ENCODE data around the gene ITGBL1. TPM values are rescaled to one million over a fixed set of nuclear protein-coding genes. Genes with fewer than 3 reads are reported as not detected.

ITGBL1 gene, protein sequence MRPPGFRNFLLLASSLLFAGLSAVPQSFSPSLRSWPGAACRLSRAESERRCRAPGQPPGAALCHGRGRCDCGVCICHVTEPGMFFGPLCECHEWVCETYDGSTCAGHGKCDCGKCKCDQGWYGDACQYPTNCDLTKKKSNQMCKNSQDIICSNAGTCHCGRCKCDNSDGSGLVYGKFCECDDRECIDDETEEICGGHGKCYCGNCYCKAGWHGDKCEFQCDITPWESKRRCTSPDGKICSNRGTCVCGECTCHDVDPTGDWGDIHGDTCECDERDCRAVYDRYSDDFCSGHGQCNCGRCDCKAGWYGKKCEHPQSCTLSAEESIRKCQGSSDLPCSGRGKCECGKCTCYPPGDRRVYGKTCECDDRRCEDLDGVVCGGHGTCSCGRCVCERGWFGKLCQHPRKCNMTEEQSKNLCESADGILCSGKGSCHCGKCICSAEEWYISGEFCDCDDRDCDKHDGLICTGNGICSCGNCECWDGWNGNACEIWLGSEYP
- total RNA-seq: not detected

DNA sequence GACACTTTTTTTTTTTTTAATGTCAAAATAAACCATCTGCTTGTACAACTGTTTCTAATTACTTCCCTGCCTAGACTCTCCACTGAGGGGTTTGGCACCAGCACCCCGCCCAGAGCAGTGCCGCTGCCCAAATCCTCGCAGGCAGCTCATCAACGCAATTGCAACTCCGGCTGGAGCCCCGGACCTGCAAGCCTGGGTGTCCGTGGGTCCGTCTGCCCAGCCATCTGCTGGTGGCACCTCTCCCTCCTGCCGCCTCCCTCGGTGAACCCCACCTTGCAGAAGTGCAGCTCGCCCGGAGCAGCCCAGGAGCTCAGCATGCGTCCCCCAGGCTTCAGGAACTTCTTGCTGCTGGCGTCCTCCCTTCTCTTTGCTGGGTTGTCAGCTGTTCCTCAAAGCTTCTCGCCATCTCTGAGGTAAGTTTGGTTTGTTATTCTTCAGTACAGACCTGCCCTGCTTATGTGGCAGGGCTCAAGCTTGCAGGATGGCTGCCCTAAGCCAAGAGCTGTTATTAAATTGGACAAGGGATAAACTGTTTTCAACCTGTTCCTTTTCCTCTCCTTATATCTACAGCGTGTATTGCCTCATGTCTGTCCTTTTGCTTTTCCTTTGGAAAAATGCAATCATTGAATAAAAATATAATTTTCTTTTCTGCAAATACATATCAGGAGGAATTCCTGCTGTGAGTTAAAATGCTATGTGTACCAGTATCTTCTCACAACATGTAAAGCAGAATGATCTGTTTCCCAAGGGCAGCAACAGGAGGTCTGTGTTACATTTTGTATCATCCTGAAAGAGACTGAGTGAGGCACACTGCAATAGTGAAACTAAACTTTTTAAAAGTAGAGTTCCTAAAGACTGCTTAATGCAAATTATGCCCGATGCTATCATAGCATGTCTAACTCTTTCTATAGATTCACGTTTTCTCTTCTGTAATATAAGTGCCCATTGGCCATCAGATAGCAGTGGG, at the start of gene ITGBL1:
TSS of gene ITGBL1 (plus strand) at position 157 of the 967 bp plus-strand sequence. CDS start at position 316, 159 bp downstream.
- Mint-ChIP-seq H3K27me3 (peaks cover 8% of the 10 kb centered on the region), H3K4me3 (no peak within 1 kb of the TSS), H3K36me3 (ENCODE audit: low read depth) (no peaks in the 10 kb centered on the region), H3K9me3 (no peaks in the 10 kb centered on the region), H3K27ac (no peak within 1 kb of the TSS), H3K4me1 (no peaks in the 10 kb centered on the region)
- DNase-seq: no peak
- CTCF ChIA-PET: no interaction called here
- POLR2A ChIA-PET: no interaction called here

DNA sequence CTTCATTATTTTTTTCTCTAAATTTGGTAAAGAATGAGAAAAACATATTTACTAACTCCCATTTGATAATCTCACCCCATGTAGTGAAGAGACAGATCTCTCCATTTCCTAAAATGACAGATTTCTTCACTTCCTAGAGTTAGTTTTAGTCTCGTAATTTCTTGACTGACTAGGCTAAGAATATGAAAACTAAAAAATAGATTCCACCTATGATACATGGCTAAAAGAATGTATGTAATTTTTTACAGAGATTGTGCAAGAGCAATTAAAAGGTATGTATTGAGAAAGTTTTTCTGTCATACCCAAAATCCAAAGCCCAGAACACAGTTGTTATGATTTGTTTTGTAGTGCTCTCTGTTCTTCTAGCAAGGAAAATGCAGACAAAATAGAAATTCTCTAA, 45.7 kb upstream of the ITGBL1 start:
- CTCF ChIA-PET: no interaction called here
- Mint-ChIP-seq H3K27ac (no peak overlapping the region), H3K4me1 (peaks cover 2% of the 10 kb centered on the region), H3K9me3 (no peaks in the 10 kb centered on the region), H3K27me3 (peaks cover 7% of the 10 kb centered on the region), H3K4me3 (no peak overlapping the region), H3K36me3 (ENCODE audit: low read depth) (no peaks in the 10 kb centered on the region)
- no peak for DNase-seq
- POLR2A ChIA-PET: no interaction called here

DNA sequence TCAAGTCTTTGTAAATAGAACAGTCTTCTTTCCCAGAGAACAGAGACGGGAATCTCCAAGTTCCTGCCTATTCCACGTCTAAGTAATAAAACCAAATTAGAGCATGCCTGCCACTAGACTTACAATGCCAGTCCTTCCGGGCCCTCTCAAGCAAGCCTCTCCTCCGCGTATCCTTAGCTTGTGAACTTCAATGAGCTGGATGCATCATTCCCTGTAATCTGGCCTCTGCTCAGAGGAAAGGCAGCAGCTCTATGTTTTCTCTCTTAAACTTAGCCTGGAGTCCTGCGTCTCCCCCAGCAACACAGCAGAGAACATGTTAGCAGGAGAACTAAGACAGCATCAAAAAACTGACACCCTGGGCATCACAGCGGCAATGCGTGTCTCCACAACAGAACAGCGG, 44.3 kb upstream of the ITGBL1 start:
- DNase-seq: no peak
- no peaks in the 10 kb centered on the region for H3K9me3 Mint-ChIP-seq
- ChIA-PET CTCF (no interaction called here), POLR2A (no interaction called here)
- H3K4me1 Mint-ChIP-seq: peaks cover 2% of the 10 kb centered on the region
- H3K36me3 Mint-ChIP-seq (ENCODE audit: low read depth): no peaks in the 10 kb centered on the region
- peaks cover 7% of the 10 kb centered on the region for H3K27me3 Mint-ChIP-seq
- no peak overlapping the region for H3K27ac Mint-ChIP-seq
- no peak overlapping the region for H3K4me3 Mint-ChIP-seq

DNA sequence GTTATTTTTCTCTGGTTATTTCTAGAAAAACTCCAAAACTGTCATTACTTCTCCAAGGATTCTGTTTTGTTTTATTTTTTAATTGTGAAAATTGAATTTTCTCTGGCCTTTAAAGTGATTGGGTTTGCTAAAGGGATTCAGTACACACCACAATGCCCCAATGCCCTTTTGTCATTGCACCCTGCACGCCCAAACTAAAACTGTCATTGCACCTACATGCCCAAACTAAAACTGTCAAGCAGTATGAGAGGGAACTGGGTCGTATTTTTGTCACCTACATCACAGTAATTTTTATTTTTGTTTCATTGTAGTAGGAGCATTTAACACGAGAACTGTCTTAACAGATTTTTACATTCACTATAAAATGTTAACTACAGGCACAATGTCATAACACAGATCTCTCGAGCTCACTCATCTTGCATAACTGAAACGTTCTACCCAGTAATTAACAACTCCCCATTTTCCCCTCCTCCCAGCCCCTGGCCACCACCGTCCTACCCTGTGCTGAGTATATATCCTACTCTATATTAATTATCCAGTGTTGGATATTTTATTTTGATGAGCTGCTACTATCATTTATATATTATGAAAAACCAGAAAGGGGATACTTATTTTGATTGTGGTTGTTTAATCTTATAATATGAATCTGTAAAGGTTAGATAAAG, 43.4 kb upstream of the ITGBL1 start:
- ChIA-PET POLR2A (no interaction called here), CTCF (no interaction called here)
- H3K36me3 Mint-ChIP-seq (ENCODE audit: low read depth): no peaks in the 10 kb centered on the region
- H3K4me3 Mint-ChIP-seq: no peak overlapping the region
- no peak for DNase-seq
- H3K4me1 Mint-ChIP-seq: peaks cover 2% of the 10 kb centered on the region
- H3K9me3 Mint-ChIP-seq: no peaks in the 10 kb centered on the region
- no peak overlapping the region for H3K27ac Mint-ChIP-seq
- H3K27me3 Mint-ChIP-seq: peaks cover 10% of the 10 kb centered on the region

DNA sequence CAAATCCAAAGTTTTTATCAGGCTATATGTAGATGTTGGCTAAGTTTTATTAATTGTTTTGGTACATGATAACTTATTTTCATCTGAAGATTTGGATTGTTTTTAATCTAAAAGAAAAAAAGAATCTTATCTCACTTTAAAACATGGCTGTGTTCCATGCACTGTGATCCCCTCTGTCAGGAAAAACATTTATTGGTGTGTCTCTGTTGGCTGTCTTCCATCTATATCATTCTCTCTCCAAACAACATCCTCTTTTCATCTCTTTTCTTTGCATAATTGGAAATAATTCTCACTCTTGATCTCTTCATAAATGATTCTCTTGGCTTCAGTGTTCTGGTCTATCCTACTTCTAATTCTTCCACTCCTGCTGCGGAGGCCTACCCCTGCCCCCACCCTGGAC, 40.4 kb upstream of the ITGBL1 start:
- POLR2A ChIA-PET: no interaction called here
- Mint-ChIP-seq H3K36me3 (ENCODE audit: low read depth) (no peaks in the 10 kb centered on the region), H3K27ac (no peak overlapping the region), H3K9me3 (no peaks in the 10 kb centered on the region), H3K27me3 (peaks cover 27% of the 10 kb centered on the region), H3K4me1 (peaks cover 2% of the 10 kb centered on the region), H3K4me3 (no peak overlapping the region)
- DNase-seq: no peak
- CTCF ChIA-PET: no interaction called here

DNA sequence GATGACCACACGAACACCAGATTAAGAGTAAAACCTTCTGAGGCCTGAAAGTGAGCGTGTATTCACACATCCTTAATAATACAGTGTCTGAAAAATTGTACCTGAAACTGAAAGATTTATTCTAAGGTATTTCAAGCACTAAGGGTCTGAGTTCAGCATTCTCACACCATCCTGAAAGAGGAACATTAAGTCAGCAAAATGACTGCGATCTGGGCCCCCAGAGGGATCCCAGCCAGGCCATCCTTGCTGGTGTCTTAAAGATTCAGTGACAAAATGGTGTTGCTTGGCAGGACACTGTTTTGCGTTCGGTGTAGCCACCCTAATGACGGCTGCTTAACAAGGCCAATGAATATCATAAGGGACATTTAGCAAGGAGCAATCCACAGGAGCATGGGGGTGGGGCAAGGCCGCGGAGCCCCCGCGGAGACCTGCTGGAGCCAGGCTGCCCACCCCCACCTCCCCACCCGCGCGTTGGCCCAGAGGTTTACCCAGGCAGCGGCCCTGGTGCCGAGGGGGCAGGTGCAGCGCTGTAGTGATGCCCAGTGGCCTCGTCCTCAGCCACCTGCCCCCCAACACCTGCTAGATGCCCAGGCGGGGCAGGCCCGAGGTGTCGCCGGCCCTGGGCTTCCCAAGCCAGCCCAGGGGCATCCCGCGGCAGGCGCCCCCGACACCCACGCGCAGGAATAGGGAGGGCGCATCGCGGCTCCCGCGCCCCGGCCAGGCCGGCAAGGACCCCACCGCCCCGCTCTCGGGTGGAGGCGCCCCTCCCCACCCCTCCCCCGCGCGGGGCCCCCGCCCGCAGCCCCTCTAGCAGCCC, 36.9 kb upstream of the ITGBL1 start:
- CTCF ChIA-PET: no interaction called here
- Mint-ChIP-seq H3K27me3 (peaks cover 32% of the 10 kb centered on the region), H3K27ac (no peak overlapping the region), H3K9me3 (no peaks in the 10 kb centered on the region), H3K36me3 (ENCODE audit: low read depth) (no peaks in the 10 kb centered on the region), H3K4me1 (peaks cover 2% of the 10 kb centered on the region), H3K4me3 (no peak overlapping the region)
- no peak for DNase-seq
- POLR2A ChIA-PET: no interaction called here

DNA sequence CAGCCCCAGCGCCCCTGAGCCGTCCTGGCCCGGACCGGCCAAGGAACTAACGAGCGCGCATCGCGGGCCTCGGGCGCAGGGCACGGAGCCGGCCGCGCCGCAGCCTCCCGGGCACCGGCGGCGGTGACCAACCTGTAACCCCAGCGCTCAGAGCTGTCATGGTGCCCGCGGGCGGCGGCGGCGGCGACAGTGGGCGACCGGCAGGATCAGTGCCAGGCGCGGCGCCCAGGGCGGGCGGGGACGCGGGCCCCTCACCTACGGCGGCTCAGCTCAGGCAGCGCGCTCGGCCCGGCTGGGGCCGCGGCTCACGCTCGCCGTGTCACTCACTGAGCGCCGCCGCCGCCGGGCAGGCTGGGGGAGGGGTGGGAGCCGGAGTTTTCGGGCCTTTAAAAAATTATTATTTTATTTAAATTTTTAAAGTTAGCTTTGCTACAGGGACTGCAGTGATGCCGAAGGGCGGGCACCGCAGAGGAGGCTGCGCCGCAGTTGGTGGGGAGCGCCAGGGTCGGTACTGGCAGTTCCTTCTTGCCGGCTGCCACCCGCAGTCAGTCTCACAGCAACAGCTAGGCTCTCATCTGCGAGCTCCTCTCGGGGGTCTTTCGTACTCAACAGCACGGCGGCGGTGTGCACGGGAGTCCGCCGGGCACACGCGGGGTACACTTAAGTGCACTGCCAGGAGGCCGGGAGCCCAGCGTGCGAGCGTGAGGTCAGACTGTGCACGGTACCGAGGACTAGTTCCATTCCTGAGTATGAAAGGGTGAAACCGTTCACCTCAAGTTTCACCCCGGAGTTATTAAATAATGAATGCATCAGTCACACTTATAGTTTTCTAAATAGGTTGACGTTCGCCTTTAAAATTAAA, 36.1 kb upstream of the ITGBL1 start, which contains the start of gene NALCN:
TSS of gene NALCN (minus strand) at position 328 of the 862 bp plus-strand sequence. CDS start 17,382 bp downstream, outside the sequence.
- Mint-ChIP-seq H3K9me3 (no peaks in the 10 kb centered on the region), H3K4me1 (peaks cover 2% of the 10 kb centered on the region), H3K27me3 (peaks cover 32% of the 10 kb centered on the region), H3K4me3 (no peak within 1 kb of the TSS), H3K27ac (no peak within 1 kb of the TSS), H3K36me3 (ENCODE audit: low read depth) (no peaks in the 10 kb centered on the region)
- ChIA-PET CTCF (no interaction called here), POLR2A (no interaction called here)
- no peak for DNase-seq

DNA sequence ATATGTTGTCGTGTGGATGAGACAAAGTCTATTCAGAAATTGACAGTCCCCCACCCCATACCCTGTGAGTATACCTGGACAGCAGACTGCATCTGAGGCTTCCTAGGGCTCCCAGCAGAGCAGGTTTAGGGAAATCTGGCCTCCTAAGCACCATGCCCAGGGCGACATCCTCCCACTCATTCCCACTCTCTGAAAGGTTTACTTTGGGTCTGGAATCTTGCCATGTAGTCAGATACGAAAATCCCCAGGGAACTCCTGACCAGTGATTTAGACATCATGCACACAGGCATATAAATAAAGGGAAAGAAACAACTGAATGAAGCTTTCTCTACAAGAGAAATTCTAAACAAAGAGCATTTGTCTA, 35.5 kb upstream of the ITGBL1 start:
- no peak overlapping the region for H3K4me3 Mint-ChIP-seq
- no peaks in the 10 kb centered on the region for H3K9me3 Mint-ChIP-seq
- ChIA-PET CTCF (no interaction called here), POLR2A (no interaction called here)
- peaks cover 2% of the 10 kb centered on the region for H3K4me1 Mint-ChIP-seq
- no peak overlapping the region for H3K27ac Mint-ChIP-seq
- H3K27me3 Mint-ChIP-seq: peaks cover 32% of the 10 kb centered on the region
- DNase-seq: no peak
- no peaks in the 10 kb centered on the region for H3K36me3 Mint-ChIP-seq (ENCODE audit: low read depth)

DNA sequence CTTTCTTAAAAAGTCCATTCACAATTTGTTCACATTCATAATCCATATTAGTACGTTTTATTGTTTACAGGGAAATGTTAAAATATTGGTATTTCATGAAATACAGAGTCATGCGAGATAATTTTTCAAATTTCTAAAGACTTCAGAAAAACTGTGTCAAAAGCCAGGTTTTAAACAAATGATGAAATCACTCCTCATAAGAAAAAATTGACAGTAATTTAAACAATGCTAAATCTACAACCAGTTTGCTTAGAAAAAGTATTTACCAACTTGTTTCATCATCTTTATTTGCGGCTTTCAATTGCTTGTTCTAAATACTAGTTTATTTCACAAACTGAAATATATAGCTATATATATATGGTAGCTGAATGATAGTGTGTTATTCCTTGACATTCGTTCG, 35.0 kb upstream of the ITGBL1 start:
- Mint-ChIP-seq H3K27ac (no peak overlapping the region), H3K4me1 (peaks cover 2% of the 10 kb centered on the region), H3K36me3 (ENCODE audit: low read depth) (no peaks in the 10 kb centered on the region), H3K9me3 (no peaks in the 10 kb centered on the region), H3K27me3 (peaks cover 32% of the 10 kb centered on the region), H3K4me3 (no peak overlapping the region)
- no peak for DNase-seq
- ChIA-PET CTCF (no interaction called here), POLR2A (no interaction called here)

DNA sequence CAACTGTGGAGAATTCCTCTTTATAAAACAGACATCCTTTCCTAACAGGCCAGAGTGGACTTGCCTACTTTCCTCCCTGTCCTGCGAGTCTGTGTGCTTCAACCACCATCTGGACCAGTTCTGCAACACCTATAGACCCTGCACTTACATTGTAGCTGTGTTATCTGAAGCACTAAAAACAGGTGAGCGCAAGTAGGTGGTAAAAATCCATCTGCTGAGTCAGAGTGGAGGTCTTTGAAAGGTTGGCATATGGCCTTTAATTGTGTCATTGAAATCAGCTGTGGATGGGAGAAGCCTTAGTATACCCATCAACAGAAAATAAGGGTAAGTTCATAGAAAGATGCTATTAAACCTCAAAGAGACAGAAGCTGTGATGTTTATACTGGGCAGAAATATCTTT, 28.6 kb upstream of the ITGBL1 start:
- DNase-seq: no peak
- ChIA-PET POLR2A (no interaction called here), CTCF (no interaction called here)
- Mint-ChIP-seq H3K27ac (no peak overlapping the region), H3K4me3 (no peak overlapping the region), H3K27me3 (peaks cover 2% of the 10 kb centered on the region), H3K9me3 (no peaks in the 10 kb centered on the region), H3K4me1 (no peaks in the 10 kb centered on the region), H3K36me3 (ENCODE audit: low read depth) (no peaks in the 10 kb centered on the region)

DNA sequence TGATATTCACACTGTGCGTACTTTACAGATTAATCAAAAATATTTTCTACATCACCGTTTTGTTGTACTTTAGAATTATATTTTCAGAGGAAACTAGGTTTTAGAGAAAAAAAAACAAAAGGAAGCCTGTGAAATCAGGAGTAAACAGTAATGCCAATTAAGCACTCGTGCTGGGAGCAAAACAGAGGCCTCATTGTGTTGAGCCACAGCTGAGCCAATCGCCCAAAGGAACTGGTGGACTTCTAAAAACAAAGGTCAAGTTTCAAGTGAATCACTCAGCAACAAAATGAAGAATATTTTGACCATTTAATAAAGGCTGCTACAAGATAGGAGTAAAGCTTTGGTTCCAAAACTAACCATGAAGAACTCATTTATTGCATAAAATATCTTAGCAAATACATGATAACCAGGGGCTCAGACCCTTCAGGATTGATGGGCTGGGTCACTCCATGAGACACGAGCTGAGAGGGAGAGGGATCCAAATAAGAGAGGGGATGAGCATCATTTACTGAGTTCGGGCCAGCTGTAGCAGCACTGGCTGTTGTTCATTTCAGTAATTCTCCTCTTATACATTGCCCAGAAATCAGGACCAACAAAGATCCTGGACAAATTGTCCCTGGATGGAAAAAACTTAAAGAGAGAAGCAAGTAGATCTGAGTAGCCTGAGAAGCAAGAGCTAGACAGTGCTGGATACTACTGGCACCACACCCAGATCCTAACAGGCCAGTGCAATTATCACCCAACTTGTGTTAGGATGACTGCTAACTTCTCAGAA, 27.9 kb upstream of the ITGBL1 start:
- ChIA-PET POLR2A (no interaction called here), CTCF (no interaction called here)
- no peaks in the 10 kb centered on the region for H3K36me3 Mint-ChIP-seq (ENCODE audit: low read depth)
- H3K4me3 Mint-ChIP-seq: no peak overlapping the region
- no peak overlapping the region for H3K27ac Mint-ChIP-seq
- H3K9me3 Mint-ChIP-seq: no peaks in the 10 kb centered on the region
- H3K27me3 Mint-ChIP-seq: peaks cover 2% of the 10 kb centered on the region
- no peaks in the 10 kb centered on the region for H3K4me1 Mint-ChIP-seq
- no peak for DNase-seq
